CD14-positive monocyte (primary cell): ENCODE results near the gene RRP7A. TPM values are rescaled to one million over a fixed set of nuclear protein-coding genes. Genes with fewer than 3 reads are reported as not detected.
"Not testable (repeated sequence)": the region's sequence is repeated elsewhere in the genome, so short reads cannot be mapped to it uniquely, and the experiment has no call there.

Experiments used
- DNase-seq, 3 donors: peaks; one replicate each; pipeline ENCODE4 v3.0.0-alpha.2; 2011 to 2022
- H2AFZ ChIP-seq: 2 replicates; pipeline ENCODE4 v1.6.0; 2012; ENCODE audit warnings: mild to moderate bottlenecking, low read depth, low read length, inconsistent platforms; ENCODE audit not compliant: insufficient read depth, poor library complexity, severe bottlenecking
- H3K27ac ChIP-seq, 2 donors: 1 replicate in 1 of 2; 2 replicates in 1 of 2; pipeline ENCODE4 v1.5.1; 2012 to 2013; ENCODE audit warnings: low read length in 2 of 2, control low read depth in 1 of 2, inconsistent platforms in 1 of 2, low read depth in 1 of 2, mild to moderate bottlenecking in 1 of 2
- H3K27me3 ChIP-seq, 2 donors: one replicate each; pipeline versions ENCODE4 v1.6.0 to v1.6.1; 2011 to 2013; ENCODE audit warnings: low read length in 2 of 2; ENCODE audit not compliant: control insufficient read depth in 2 of 2, insufficient read depth in 2 of 2
- H3K36me3 ChIP-seq, 2 donors: replicated peaks in 1 of 2; 1 replicate in 1 of 2; 2 replicates in 1 of 2; pipeline versions ENCODE4 v1.5.1 to v1.6.1; 2012 to 2013; ENCODE audit warnings: low read length in 2 of 2, control low read depth in 1 of 2, inconsistent platforms in 1 of 2, mild to moderate bottlenecking in 1 of 2; ENCODE audit not compliant: insufficient read depth in 2 of 2, control insufficient read depth in 1 of 2
- H3K4me1 ChIP-seq, 2 donors: 1 replicate in 1 of 2; 2 replicates in 1 of 2; pipeline versions ENCODE4 v1.5.1 to v1.6.1; 2012 to 2013; ENCODE audit warnings: low read length in 2 of 2, control low read depth in 1 of 2, inconsistent platforms in 1 of 2, mild to moderate bottlenecking in 1 of 2, moderate library complexity in 1 of 2; ENCODE audit not compliant: insufficient read depth in 2 of 2, control insufficient read depth in 1 of 2
- H3K4me2 ChIP-seq: replicated peaks from 2 replicates; pipeline ENCODE3; 2012; ENCODE audit warnings: low read length, moderate library complexity, mild to moderate bottlenecking; ENCODE audit not compliant: poor library complexity, severe bottlenecking; ENCODE audit errors: extremely low read depth
- H3K4me3 ChIP-seq, 3 experiments: fragments of 200-600 bp in 1 of 3; sonication (generic) in 1 of 3; replicated peaks in 1 of 3; 1 replicate in 2 of 3; 2 replicates in 1 of 3; pipeline ENCODE4 v1.5.1; 2011 to 2013; ENCODE audit warnings: low read length in 3 of 3, mild to moderate bottlenecking in 3 of 3, control low read depth in 2 of 3, low read depth in 2 of 3, inconsistent platforms in 1 of 3, moderate library complexity in 1 of 3
- H3K79me2 ChIP-seq: 2 replicates; pipeline ENCODE4 v1.6.0; 2012; ENCODE audit warnings: mild to moderate bottlenecking, control low read depth, inconsistent platforms, low read length, moderate library complexity; ENCODE audit not compliant: insufficient read depth
- H3K9ac ChIP-seq: 2 replicates; pipeline ENCODE4 v1.6.0; 2017; ENCODE audit warnings: low read length, mild to moderate bottlenecking; ENCODE audit not compliant: insufficient read depth, poor library complexity, severe bottlenecking
- H3K9me3 ChIP-seq, 2 donors: replicated peaks in 1 of 2; 1 replicate in 1 of 2; 2 replicates in 1 of 2; pipeline versions ENCODE4 v1.5.1 to v1.6.1; 2012 to 2013; ENCODE audit warnings: low read length in 2 of 2, control low read depth in 1 of 2; ENCODE audit not compliant: control insufficient read depth in 1 of 2, insufficient read depth in 1 of 2
- H4K20me1 ChIP-seq: 2 replicates; pipeline ENCODE4 v1.6.0; 2012; ENCODE audit warnings: mild to moderate bottlenecking, low read length, control low read depth, moderate library complexity; ENCODE audit not compliant: insufficient read depth
- H3K27ac Mint-ChIP-seq, 7 donors: one replicate each; pipeline ENCODE4 v1.8.0; 2020; ENCODE audit warnings: mild to moderate bottlenecking in 7 of 7, mixed read lengths in 7 of 7, moderate library complexity in 6 of 7, inconsistent platforms in 2 of 7
- H3K27me3 Mint-ChIP-seq, 3 donors: one replicate each; pipeline ENCODE4 v1.8.0; 2021 to 2022; ENCODE audit warnings: low read depth in 3 of 3, mild to moderate bottlenecking in 3 of 3, mixed read lengths in 3 of 3, moderate library complexity in 3 of 3, inconsistent platforms in 1 of 3
- H3K36me3 Mint-ChIP-seq, 2 donors: one replicate each; pipeline ENCODE4 v1.8.0; 2020; ENCODE audit warnings: mixed read lengths in 2 of 2, inconsistent platforms in 1 of 2, mild to moderate bottlenecking in 1 of 2
- H3K4me1 Mint-ChIP-seq: one replicate; pipeline ENCODE4 v1.8.0; 2020; ENCODE audit warnings: mild to moderate bottlenecking, mixed read lengths
- H3K4me3 Mint-ChIP-seq, 2 donors: one replicate each; pipeline ENCODE4 v1.8.0; 2020; ENCODE audit warnings: mild to moderate bottlenecking in 2 of 2, mixed read lengths in 2 of 2, moderate library complexity in 1 of 2
- H3K9me3 Mint-ChIP-seq, 7 donors: one replicate each; pipeline ENCODE4 v1.8.0; 2020 to 2022; ENCODE audit warnings: mixed read lengths in 7 of 7, mild to moderate bottlenecking in 6 of 7, moderate library complexity in 6 of 7, inconsistent platforms in 2 of 7
- WGBS: methylation state at CpG from one replicate; pipeline ENCODE4 v1.1.5; 2013; ENCODE audit warnings: missing lambda C conversion rate; ENCODE audit not compliant: insufficient coverage; 5-methylcytosine and 5-hydroxymethylcytosine counted together
- intact Hi-C, 2 donors: fragments of 100-400 bp; cut with micrococcal nuclease; formaldehyde crosslinking; loops; one replicate each; pipeline versions ENCODE4 v1.15.0 to v1.15.1; 2023
- polyA plus RNA-seq, 3 donors: library from polyadenylated mRNA; depleted of rRNA in 1 of 3; unstranded in 2 of 3; stranded (reverse) in 1 of 3; fragments of 300-500 nt in 2 of 3; fragments of >200 nt in 1 of 3; fragmentation: Illumina TruSeq in 2 of 3; gene quantifications; 1 replicate in 2 of 3; 2 replicates in 1 of 3; pipeline ENCODE4 v1.2.3, GENCODE V29; 2012 to 2021
- TF ChIP-seq, protein P1 (sequence below): fragments of 200-600 bp; IDR thresholded peaks from one replicate; pipeline ENCODE4 v1.8.0; 2022; ENCODE audit warnings: antibody characterized with exemption, mild to moderate bottlenecking

Gene RRP7A
- polyA plus RNA-seq, 3 donors = 19.4 to 59.9 (median 29.1) TPM

DNA sequence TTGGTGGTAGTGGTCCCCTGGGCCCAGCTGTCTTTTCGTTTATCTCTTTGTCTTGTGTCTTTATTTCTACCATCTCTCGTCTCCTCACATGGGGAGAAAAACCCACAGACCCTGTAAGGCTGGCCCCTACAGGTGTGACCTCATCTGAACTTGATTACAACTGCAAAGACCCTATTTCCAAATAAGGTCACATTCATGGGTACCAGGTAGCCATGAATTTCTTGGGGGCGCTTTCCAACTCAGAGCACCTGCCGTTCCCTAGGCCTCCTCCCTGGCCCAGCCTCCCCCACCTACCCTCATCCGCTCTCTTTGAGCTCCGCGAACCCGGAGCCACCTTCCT, 14.0 kb upstream of the RRP7A start:
- no peaks in the 10 kb centered on the region for H3K79me2 ChIP-seq
- H3K36me3 ChIP-seq = no peaks in the 10 kb centered on the region
- TF ChIP-seq, protein P1, sequence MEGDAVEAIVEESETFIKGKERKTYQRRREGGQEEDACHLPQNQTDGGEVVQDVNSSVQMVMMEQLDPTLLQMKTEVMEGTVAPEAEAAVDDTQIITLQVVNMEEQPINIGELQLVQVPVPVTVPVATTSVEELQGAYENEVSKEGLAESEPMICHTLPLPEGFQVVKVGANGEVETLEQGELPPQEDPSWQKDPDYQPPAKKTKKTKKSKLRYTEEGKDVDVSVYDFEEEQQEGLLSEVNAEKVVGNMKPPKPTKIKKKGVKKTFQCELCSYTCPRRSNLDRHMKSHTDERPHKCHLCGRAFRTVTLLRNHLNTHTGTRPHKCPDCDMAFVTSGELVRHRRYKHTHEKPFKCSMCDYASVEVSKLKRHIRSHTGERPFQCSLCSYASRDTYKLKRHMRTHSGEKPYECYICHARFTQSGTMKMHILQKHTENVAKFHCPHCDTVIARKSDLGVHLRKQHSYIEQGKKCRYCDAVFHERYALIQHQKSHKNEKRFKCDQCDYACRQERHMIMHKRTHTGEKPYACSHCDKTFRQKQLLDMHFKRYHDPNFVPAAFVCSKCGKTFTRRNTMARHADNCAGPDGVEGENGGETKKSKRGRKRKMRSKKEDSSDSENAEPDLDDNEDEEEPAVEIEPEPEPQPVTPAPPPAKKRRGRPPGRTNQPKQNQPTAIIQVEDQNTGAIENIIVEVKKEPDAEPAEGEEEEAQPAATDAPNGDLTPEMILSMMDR = no peak
- no peaks in the 10 kb centered on the region for H3K9me3 ChIP-seq
- H2AFZ ChIP-seq = no peak overlapping the region
- no peak overlapping the region for H3K4me3 ChIP-seq
- intact Hi-C loops = no loop called here
- peaks cover 35% of the 10 kb centered on the region for H3K4me1 Mint-ChIP-seq
- H3K27me3 ChIP-seq = no peaks in the 10 kb centered on the region
- peaks cover 4 to 5% (median 4%) of the 10 kb centered on the region in 3 donors for H3K27me3 Mint-ChIP-seq
- no peak overlapping the region for H3K27ac ChIP-seq
- WGBS = 92% methylated on average over 8 of the region's 8 CpGs
- no peak overlapping the region for H3K4me2 ChIP-seq
- peaks cover 10 to 14% of the 10 kb centered on the region in 2 donors for H3K4me1 ChIP-seq
- H3K27ac Mint-ChIP-seq = peak overlapping the region in 4 of 7 donors; percentile 38 to 82 (median 70)
- H3K9me3 Mint-ChIP-seq = no peaks in the 10 kb centered on the region
- no peaks in the 10 kb centered on the region for H3K36me3 Mint-ChIP-seq
- DNase-seq = no peak
- H3K9ac ChIP-seq = no peak overlapping the region
- peak overlapping the region in 1 of 2 donors; percentile 74 for H3K4me3 Mint-ChIP-seq
- H4K20me1 ChIP-seq = no peaks in the 10 kb centered on the region

DNA sequence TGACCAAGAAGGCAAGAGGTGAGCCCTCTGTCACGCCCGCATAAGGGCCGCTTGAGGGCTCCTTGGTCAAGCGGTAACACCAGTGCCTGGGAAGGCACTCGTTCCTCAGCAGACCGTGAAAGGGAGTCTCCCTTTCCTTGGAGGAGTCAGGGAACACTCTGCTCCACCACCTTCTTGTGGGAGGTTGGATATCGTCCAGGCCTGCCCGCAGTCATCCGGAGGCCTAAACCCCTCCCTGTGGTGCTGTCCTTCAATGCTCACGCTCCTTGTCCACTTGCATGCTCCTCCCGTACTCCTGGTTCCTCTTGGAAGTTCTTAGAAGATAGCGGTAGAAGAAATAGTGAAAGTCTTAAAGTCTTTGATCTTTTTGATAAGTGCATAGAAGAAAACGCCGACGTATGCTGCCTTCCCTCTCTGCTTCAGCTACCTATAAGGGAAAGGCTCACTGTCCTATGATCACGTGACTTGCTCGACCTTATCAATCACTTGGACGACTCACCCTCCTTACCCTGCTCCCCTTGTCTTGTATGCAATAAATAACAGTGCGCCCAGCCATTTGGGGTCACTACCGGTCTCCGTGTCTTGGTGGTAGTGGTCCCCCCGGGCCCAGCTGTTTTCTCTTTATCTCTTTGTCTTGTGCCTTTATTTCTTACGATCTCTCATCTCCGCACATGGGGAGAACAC, 11.9 kb upstream of the RRP7A start:
- H3K9ac ChIP-seq, H3K27ac Mint-ChIP-seq, H3K9me3 ChIP-seq, H3K9me3 Mint-ChIP-seq, H3K4me2 ChIP-seq, H3K36me3 Mint-ChIP-seq, H3K27me3 ChIP-seq, H3K4me3 ChIP-seq, H4K20me1 ChIP-seq, H3K4me1 ChIP-seq, intact Hi-C loops, H3K27me3 Mint-ChIP-seq, H2AFZ ChIP-seq, H3K79me2 ChIP-seq, H3K27ac ChIP-seq, H3K36me3 ChIP-seq, DNase-seq, H3K4me3 Mint-ChIP-seq: not testable (repeated sequence)
- peaks cover 16% of the 10 kb centered on the region for H3K4me1 Mint-ChIP-seq
- WGBS = 95% methylated on average over 21 of the region's 24 CpGs

- 100% methylated on average over 5 of the region's 8 CpGs for WGBS
- not testable (repeated sequence) for H3K4me3 Mint-ChIP-seq
Measured at GRCh38 chr22:42529435-42529834, 9.8 kb upstream of the RRP7A start.

More at GRCh38 chr22:42529435-42529834, 9.8 kb upstream of the RRP7A start:
- H3K36me3 ChIP-seq, H4K20me1 ChIP-seq, H3K4me2 ChIP-seq, H3K79me2 ChIP-seq, H3K27me3 ChIP-seq, H3K9me3 ChIP-seq, H3K9ac ChIP-seq, H3K27ac ChIP-seq, H2AFZ ChIP-seq, H3K36me3 Mint-ChIP-seq, H3K4me1 ChIP-seq, H3K9me3 Mint-ChIP-seq, H3K27ac Mint-ChIP-seq, DNase-seq, intact Hi-C loops, H3K4me3 ChIP-seq: not testable (repeated sequence)
- Mint-ChIP-seq H3K27me3 (peaks cover 5 to 11% (median 10%) of the 10 kb centered on the region in 3 donors), H3K4me1 (peaks cover 16% of the 10 kb centered on the region)
